Activated T-cell treated with anti-CD3 and anti-CD28 coated beads, Interleukin-2, amount 50 U/mL, for 24 hours (primary cell): ENCODE measurements around the gene KCNK7.
A peak's percentile ranks its signal among the peaks of the same experiment; 100 is the strongest.

Experiments used
- DNase-seq: peaks from one replicate; pipeline ENCODE4 v3.0.0-alpha.2; 2020
- H3K27ac Mint-ChIP-seq: 2 replicates; pipeline ENCODE4 v1.8.0; 2020; ENCODE audit warnings: mild to moderate bottlenecking, mixed read lengths
- H3K27me3 Mint-ChIP-seq: 2 replicates; pipeline ENCODE4 v1.8.0; 2020; ENCODE audit warnings: mixed read lengths
- H3K36me3 Mint-ChIP-seq: 2 replicates; pipeline ENCODE4 v1.8.0; 2020; ENCODE audit warnings: low read depth, mixed read lengths
- H3K4me1 Mint-ChIP-seq: 2 replicates; pipeline ENCODE4 v1.8.0; 2020; ENCODE audit warnings: low read depth, mixed read lengths
- H3K4me3 Mint-ChIP-seq: 2 replicates; pipeline ENCODE4 v1.8.0; 2020; ENCODE audit warnings: mild to moderate bottlenecking, moderate library complexity, mixed read lengths
- H3K9me3 Mint-ChIP-seq: 2 replicates; pipeline ENCODE4 v1.8.0; 2020; ENCODE audit warnings: mixed read lengths

KCNK7 gene

DNA sequence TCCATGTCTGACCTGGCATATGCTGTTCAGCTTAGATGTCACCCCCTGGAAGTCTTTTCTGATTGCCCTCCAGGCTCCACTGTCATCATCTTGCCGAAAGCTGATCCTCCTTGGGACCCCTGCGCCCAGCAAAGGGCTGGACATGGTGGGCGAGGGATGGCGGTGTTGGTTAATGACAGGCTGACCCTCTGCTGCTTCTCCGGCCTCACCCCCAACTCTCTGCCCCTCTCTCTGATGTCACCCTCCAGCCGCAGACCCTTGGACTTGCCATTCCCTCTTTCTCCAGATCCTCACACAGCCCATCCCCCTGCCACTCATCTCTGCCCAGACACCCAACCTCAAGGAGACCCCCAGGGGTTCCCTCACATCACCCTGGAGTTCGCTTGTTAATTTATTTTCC lies 17.5 kb downstream of the KCNK7 start:
- H3K27me3 Mint-ChIP-seq = no peaks in the 10 kb centered on the region
- H3K9me3 Mint-ChIP-seq = no peaks in the 10 kb centered on the region
- peak overlapping the region; percentile 88 for H3K4me3 Mint-ChIP-seq
- H3K36me3 Mint-ChIP-seq = peaks cover 82% of the 10 kb centered on the region
- peak overlapping the region; percentile 51 for H3K27ac Mint-ChIP-seq
- peaks cover 47% of the 10 kb centered on the region for H3K4me1 Mint-ChIP-seq
- no peak for DNase-seq

DNA sequence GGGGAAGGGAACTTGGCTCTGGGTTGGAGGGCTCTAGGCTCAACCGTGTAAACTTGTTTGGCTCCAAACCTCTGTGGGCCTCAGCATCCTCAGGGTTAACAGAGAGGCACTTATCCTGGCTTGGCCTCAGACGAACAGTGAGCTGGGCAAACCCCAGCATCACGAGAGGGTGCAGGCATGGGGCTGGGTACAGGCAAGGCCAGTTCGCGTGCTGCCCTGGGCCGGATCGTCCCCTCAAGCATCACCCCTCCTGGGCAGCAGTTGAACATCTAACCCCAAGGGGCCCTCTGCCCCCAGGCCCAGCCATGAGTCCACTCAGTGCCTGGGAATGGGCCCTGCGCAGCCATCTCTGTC lies 17.9 kb downstream of the KCNK7 start:
- Mint-ChIP-seq H3K36me3 (peaks cover 81% of the 10 kb centered on the region), H3K27me3 (no peaks in the 10 kb centered on the region), H3K4me1 (peaks cover 48% of the 10 kb centered on the region), H3K4me3 (peak overlapping the region; percentile 88), H3K9me3 (no peaks in the 10 kb centered on the region), H3K27ac (peak overlapping the region; percentile 51)
- DNase-seq = no peak

DNA sequence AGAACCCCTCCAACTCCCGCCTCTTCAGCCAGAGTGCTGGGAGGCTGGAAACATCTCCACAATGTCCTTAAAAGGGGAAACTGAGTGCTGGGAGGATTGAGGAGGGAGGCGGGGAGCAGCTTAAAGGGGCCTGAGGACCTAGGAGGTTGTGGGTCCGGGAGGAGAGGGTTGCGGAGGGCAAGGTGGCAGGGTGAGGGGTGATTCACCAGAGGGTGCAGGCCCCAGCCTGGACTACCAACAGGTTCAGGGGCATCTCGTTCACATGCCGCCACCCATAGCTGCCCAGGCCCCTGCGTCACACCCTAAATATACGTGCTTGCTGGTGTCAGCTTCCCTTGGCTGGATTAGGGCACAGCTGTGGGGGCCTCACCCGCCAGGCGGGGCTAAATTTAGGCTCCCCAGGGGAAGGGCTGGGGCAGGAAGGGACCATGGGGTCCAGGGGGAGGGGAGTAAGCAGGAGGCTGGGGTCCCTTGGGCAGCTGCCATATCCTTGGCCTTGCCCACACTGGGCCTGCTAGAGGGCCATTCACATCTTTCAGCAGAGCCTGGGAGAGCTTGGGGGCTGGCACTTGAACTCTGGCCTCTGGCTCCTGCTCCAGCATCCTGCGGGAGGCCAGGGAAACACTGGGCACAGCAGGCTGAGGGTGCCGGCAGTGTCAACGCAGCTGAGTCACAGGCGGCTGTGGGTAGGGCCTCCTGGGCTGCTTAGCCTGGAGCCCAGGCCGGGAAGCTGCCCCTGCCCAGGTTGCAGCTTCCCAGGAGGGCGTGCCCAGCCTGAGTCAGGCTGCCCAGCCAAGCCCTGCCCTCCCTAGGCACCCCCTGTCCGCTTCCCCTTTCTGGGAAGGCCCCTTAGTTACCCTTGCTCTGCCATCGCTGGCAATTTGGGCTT lies 18.5 kb downstream of the KCNK7 start:
- Mint-ChIP-seq H3K4me3 (peak overlapping the region; percentile 88), H3K9me3 (no peaks in the 10 kb centered on the region), H3K4me1 (peaks cover 50% of the 10 kb centered on the region), H3K27ac (peak overlapping the region; percentile 90), H3K36me3 (peaks cover 77% of the 10 kb centered on the region), H3K27me3 (no peaks in the 10 kb centered on the region)
- DNase-seq = peak; percentile 64

DNA sequence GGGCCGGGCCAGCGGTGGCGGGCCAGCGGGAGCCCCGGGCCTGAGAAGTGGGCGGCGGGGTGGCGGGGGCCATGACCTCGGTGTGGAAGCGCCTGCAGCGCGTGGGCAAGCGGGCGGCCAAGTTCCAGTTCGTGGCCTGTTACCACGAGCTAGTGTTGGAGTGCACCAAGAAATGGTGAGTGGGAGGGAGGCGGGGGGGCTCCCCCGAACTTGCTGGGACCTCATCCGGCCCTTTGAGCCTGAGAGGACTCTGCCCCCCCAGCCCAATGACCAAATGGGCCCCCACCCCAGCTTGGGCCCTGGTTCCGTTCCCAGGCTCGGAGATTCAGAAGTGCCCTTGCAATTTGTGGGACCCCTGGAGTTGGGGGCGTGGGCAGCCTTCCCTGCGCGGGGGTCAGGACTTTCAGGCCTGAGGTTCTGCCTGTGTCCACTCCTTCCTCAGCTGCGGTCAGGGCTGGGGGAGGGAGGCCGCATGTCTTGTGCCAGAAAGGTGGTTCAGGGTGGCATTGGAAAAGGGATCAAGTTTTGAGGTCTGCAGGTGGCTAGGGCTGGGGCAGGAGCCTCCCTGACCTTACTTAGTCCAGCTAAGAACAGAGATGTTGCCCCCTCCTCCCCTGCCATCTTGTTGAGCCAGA lies 19.3 kb downstream of the KCNK7 start:
- H3K4me3 Mint-ChIP-seq = peak overlapping the region; percentile 88
- H3K27me3 Mint-ChIP-seq = no peaks in the 10 kb centered on the region
- peak overlapping the region; percentile 90 for H3K27ac Mint-ChIP-seq
- no peaks in the 10 kb centered on the region for H3K9me3 Mint-ChIP-seq
- peaks cover 56% of the 10 kb centered on the region for H3K4me1 Mint-ChIP-seq
- no peak for DNase-seq
- peaks cover 78% of the 10 kb centered on the region for H3K36me3 Mint-ChIP-seq

DNA sequence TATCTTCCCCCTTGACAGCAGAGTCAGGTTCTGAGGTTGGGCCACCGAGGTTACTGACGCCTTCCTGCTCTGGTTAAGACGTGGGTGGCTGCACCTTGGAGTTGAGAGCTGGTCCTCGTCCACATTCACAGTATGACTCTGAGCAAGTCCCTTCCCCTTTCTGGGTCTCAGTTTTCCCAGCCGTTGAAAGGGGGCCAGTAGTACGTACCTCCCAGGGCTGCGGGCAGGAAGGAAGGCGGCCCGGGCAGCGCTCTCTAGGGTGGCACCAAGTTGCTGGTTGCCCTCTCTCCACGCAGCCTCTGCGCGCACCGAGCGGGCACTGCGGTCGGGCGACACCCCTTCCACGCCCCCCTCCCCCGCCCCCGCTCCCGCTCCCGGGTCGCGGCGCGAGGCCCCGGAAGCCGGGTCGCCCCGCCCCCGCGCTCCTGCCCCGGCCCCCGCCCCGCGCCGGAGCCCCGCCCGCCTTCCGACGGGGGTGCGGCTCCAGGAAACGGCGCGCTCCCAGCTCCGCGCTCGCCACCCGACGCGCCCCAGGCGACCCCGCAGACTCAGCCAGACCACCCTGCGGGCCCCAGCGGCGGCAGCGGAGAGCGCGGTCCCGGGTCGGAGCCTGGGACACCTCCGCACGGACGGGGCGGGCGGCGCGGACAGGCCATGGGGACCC lies 19.9 kb downstream of the KCNK7 start, which contains the start of gene EHBP1L1:
EHBP1L1 (plus strand) TSS at position 486 of the 664 bp plus-strand sequence. CDS start 250 bp downstream, outside the sequence.
- no peaks in the 10 kb centered on the region for H3K27me3 Mint-ChIP-seq
- peaks cover 78% of the 10 kb centered on the region for H3K36me3 Mint-ChIP-seq
- H3K27ac Mint-ChIP-seq = peak within 1 kb of the TSS; percentile 98
- no peaks in the 10 kb centered on the region for H3K9me3 Mint-ChIP-seq
- H3K4me3 Mint-ChIP-seq = peak within 1 kb of the TSS; percentile 88
- H3K4me1 Mint-ChIP-seq = peaks cover 60% of the 10 kb centered on the region
- peak; percentile 83 for DNase-seq

DNA sequence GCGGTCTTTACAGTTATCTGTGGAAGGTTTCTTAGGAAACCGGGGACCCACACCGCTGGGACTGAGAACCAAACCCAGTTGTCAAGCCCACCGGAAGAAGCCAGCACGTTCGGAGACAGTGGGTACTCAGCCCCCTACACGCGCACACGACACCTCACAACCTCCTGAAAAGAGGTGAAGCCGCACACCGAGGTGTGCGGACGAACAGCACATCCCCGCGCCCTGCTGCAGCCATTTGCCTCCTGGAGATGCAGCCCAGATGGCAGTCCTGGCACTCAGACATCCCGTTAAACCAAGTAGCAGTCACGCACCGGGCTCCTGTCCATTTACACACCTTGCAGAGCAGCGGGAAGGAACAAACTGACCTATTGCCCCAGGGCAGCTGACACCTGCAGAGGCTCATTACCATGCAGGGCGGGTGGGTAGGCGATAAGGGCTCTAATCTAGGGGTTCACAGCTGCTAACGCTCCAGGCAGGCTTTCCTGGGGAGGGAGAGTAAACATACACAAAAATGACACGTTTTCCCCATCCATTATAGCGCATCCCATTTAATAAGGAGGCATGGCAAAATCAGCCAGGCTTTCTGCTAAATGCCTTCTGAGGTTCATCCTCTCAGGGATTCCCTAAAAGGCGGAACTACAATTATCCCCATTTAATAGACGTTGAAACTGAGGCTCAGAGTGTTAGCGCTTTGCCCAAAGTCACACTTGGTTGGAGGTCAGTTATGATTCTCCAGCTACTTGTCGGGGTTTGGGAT lies 20.6 kb downstream of the KCNK7 start:
- Mint-ChIP-seq H3K27me3 (no peaks in the 10 kb centered on the region), H3K4me3 (peak overlapping the region; percentile 83), H3K4me1 (peaks cover 59% of the 10 kb centered on the region), H3K9me3 (no peaks in the 10 kb centered on the region), H3K36me3 (peaks cover 76% of the 10 kb centered on the region), H3K27ac (peak overlapping the region; percentile 98)
- DNase-seq = no peak

DNA sequence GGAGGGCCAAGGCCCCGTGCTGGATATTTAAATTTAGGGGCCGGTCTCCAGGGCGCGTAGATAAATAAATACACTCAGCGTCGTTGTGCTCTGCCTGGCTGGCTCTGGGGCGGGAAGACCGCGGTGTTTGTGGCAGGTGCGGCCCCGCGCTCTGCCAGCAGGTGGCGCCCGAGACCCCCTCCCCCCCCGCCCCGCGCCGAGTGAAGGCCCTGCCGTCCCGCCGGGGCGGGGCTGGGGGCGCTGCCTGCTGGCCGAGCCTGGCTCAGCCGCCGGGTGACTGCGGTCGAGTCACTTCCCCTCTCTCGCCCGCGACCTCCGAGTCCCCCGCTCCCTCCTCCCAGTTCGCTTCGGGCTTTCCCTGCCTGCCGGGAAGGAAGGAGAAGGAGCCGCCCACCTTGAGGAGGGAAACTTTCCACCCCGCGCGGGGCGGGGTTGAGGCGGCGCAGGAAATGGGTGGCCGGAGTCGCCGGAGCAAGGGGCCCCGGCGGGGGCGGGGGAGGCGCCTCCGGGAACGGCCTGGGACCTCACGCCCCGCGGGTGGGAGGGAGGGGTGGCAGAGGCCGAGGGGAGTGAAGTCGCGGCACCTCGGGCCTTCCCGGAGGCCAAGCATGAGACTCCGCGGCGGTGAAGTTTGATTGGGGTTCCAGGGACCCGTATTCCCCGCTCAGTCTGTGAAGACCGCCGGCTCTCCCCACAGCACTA lies 21.3 kb downstream of the KCNK7 start:
- Mint-ChIP-seq H3K27me3 (no peaks in the 10 kb centered on the region), H3K27ac (peak overlapping the region; percentile 98), H3K36me3 (peaks cover 73% of the 10 kb centered on the region), H3K4me3 (peak overlapping the region; percentile 83), H3K9me3 (no peaks in the 10 kb centered on the region), H3K4me1 (peaks cover 59% of the 10 kb centered on the region)
- peak; percentile 92 for DNase-seq

DNA sequence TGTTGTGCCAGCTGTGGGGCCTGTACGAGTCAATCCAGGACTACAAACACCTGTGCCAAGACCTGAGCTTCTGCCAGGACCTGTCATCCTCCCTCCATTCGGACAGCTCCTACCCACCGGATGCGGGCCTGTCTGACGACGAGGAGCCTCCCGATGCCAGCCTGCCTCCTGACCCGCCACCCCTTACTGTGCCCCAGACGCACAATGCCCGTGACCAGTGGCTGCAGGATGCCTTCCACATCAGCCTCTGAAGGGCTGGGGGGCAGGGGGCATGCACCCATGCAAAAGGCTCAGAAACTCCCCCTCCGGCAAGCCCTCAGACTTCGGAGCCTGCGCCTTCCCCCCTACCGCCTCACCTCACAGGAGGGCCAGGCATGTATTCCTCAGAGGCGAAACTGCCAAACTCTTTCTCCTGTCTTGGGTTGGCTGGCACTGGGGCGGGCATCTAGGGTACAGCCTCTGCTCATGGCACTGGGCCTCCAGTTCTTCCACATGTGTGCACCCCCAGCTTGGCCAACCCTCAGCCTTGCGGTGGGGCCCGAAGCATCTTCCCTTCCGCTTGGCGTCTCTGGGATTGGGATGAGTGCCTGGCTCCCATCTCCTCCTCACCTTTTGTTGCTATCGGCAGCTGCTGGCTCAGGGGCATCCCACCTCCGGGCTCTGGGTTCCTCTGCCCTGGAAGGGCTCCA lies 22.1 kb downstream of the KCNK7 start:
- Mint-ChIP-seq H3K9me3 (no peaks in the 10 kb centered on the region), H3K4me3 (peak overlapping the region; percentile 82), H3K36me3 (peaks cover 75% of the 10 kb centered on the region), H3K4me1 (peaks cover 61% of the 10 kb centered on the region), H3K27me3 (no peaks in the 10 kb centered on the region), H3K27ac (peak overlapping the region; percentile 91)
- peak; percentile 50 for DNase-seq

DNA sequence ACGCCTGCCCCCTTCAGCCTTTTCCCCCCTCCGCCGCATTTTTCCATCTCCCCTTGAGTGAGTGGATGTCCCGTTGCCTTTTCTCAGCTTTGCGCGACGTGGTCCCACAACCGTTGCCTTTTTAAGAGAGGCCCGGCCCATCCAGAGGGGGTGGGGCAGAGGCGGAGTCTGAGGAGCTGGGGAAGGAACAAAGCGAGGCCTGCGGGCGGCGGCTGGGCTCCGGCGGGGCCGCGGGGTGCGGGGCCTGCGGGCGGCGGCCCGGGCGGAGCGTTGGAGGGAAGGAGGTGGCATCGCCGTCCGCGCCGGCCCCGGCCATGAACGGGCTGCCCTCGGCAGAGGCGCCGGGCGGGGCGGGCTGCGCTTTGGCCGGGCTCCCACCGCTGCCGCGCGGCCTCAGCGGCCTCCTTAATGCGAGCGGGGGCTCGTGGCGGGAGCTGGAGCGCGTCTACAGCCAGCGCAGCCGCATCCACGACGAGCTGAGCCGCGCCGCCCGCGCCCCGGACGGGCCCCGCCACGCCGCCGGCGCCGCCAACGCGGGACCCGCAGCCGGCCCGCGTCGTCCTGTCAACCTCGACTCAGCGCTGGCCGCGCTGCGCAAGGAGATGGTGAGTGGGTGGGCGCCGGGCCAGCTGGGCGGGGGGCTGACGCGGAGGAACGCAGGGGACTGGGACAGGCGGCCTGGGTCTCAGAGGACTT lies 23.1 kb downstream of the KCNK7 start, which contains the start of gene FAM89B:
FAM89B (plus strand) TSS at position 183 of the 696 bp plus-strand sequence; CDS start at position 315, 132 bp downstream.
- H3K27me3 Mint-ChIP-seq = no peaks in the 10 kb centered on the region
- DNase-seq = peak; percentile 90
- H3K36me3 Mint-ChIP-seq = peaks cover 73% of the 10 kb centered on the region
- peak within 1 kb of the TSS; percentile 98 for H3K27ac Mint-ChIP-seq
- H3K4me3 Mint-ChIP-seq = peak within 1 kb of the TSS; percentile 100
- peaks cover 56% of the 10 kb centered on the region for H3K4me1 Mint-ChIP-seq
- no peaks in the 10 kb centered on the region for H3K9me3 Mint-ChIP-seq

DNA sequence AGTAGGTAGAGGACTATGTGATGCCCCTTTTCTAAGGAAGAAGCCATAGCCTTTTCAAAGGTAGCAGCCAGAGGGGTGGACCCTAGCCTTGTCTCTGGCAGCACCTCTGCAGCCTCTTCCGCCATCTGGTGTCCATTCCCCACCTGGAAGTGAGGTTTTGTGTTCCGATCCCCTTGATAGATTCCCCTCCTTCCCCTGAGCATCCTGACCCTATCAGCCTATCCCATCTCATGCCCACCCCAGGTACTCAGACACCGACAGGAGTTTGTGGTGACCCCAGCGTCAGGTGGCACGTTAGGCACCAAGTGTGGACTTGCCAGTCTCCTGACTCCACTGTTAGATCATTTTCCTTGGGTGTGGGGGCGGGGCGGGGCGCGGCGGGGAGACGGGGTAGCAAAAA lies 23.7 kb downstream of the KCNK7 start:
- Mint-ChIP-seq H3K27ac (peak overlapping the region; percentile 98), H3K27me3 (no peaks in the 10 kb centered on the region), H3K4me1 (peaks cover 58% of the 10 kb centered on the region), H3K36me3 (peaks cover 69% of the 10 kb centered on the region), H3K9me3 (no peaks in the 10 kb centered on the region), H3K4me3 (peak overlapping the region; percentile 100)
- DNase-seq = no peak

DNA sequence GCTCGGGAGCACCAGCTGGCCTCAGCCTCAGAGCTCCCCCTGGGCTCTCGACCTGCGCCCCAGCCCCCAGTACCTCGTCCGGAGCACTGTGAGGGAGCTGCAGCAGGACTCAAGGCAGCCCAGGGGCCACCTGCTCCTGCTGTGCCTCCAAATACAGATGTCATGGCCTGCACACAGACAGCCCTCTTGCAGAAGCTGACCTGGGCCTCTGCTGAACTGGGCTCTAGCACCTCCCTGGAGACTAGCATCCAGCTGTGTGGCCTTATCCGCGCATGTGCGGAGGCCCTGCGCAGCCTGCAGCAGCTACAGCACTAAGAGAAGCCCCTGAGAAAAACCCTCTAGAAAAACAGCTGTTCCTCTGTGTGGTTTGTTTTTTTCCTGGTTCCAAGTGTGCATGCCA lies 24.2 kb downstream of the KCNK7 start:
- Mint-ChIP-seq H3K9me3 (no peaks in the 10 kb centered on the region), H3K27me3 (no peaks in the 10 kb centered on the region), H3K4me3 (peak overlapping the region; percentile 100), H3K36me3 (peaks cover 64% of the 10 kb centered on the region), H3K4me1 (peaks cover 59% of the 10 kb centered on the region), H3K27ac (peak overlapping the region; percentile 98)
- no peak for DNase-seq

DNA sequence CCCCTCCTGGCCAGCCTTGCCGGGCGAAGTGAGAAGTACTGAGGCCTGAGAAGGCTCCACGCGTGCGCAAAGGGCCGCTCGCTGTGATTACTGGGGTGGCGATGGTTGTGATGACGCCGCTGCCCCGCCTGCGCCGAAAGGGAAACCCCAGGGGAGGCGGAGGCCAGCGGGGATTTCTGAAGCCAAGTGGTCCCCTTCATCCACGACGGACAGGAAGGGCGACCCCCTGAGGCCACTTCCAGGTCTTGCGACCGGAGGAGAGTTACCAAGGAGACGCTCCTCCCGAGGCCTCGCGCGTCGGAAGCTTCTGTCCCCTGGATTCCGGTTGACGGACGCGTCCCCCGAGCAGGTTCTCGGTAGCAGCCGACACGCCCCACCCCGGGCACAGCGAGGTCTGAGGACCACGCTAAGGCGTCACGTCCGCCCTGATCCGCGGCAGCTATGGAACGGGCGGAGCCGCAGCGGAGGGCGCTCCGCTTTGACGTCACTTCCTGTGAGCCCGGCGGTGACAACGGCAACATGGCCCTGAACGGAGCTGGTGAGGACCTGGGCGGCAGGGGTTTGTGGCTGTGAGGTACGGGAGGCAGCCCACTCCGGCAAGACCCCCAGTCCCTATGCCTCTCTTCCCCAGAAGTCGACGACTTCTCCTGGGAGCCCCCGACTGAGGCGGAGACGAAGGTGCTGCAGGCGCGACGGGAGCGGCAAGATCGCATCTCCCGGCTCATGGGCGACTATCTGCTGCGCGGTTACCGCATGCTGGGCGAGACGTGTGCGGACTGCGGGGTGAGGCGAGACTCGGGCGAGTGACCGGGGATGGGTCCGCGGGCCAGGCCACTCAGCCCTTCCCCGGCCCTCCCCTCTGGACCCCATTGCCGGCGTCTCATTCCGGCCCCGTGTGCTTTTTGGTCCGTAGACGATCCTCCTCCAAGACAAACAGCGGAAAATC lies 25.4 kb downstream of the KCNK7 start, which contains the start of gene ZNRD2:
ZNRD2 (plus strand) TSS at position 505 of the 946 bp plus-strand sequence; CDS start at position 520, 15 bp downstream.
- H3K27ac Mint-ChIP-seq = peak within 1 kb of the TSS; percentile 98
- H3K4me3 Mint-ChIP-seq = peak within 1 kb of the TSS; percentile 100
- no peaks in the 10 kb centered on the region for H3K9me3 Mint-ChIP-seq
- peaks cover 57% of the 10 kb centered on the region for H3K36me3 Mint-ChIP-seq
- no peaks in the 10 kb centered on the region for H3K27me3 Mint-ChIP-seq
- DNase-seq = peak; percentile 98
- H3K4me1 Mint-ChIP-seq = peaks cover 66% of the 10 kb centered on the region
